SH-SY5Y (cell line): ENCODE results near the gene SV2C.

ENCODE experiments used
- GATA2 ChIP-seq: IDR thresholded peaks from 2 replicates; pipeline ENCODE4 v1.6.1; 2011; ENCODE audit warnings: mild to moderate bottlenecking, low read depth, low read length
- GATA3 ChIP-seq: IDR thresholded peaks from 2 replicates; pipeline ENCODE4 v1.6.1; 2011; ENCODE audit warnings: low read depth, mild to moderate bottlenecking, low read length, moderate library complexity

DNA sequence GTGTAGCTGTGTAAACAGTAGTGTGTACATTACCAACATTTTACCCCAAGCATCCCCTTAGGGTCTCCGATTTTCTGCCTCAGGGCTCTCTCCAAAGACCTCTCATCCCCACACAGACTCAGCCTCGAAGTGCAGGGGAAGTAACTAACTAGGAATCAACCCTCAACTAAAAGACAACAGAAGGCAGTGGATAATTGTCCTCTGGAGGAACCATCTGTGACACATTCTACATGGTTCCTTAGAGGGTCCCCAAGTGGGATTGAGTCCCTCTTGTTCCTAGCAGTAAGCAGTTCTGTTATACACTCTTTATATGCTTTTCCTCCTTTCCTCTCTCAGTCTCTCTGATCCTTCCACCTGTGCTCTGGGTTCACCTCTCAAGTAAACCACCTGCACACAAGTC lies 157.2 kb downstream of the SV2C start:
- TF ChIP-seq GATA3 (no peak), GATA2 (no peak)
